Measurements from ENCODE around the gene GGTLC1. TPM values are rescaled to one million over a fixed set of nuclear protein-coding genes. Genes with fewer than 3 reads are reported as not detected.
A peak's percentile ranks its signal among the peaks of the same experiment; 100 is the strongest.

Gene GGTLC1
- total and polyA plus RNA-seq, 5 donors from 2014 or later = not detected

DNA sequence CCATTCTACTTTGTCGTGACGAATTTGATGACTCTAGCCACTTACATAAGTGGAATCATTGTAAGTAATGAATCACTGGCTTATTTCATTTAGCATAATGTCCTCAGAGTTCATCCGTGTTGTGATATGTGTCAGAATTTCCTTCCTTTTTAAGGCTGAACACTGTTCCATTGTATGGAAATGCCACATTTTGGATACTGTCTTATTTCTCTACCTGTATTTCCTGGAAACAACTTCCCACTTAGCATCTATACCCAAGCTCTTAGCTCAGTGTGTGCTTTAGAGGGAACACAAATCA lies 28.8 kb upstream of the GGTLC1 start:
- H3K36me3 Mint-ChIP-seq = no peaks in the 10 kb centered on the region
- no peaks in the 10 kb centered on the region for H3K9me3 Mint-ChIP-seq
- no peaks in the 10 kb centered on the region for H3K36me3 ChIP-seq (ENCODE audit: control insufficient read depth, insufficient read depth, low read length)
- H3K4me3 Mint-ChIP-seq = no peak overlapping the region
- H3K4me3 ChIP-seq (ENCODE audit: low read depth, low read length) = no peak overlapping the region
- H3K4me1 ChIP-seq (ENCODE audit: control insufficient read depth, insufficient read depth, low read length, poor library complexity, severe bottlenecking) = no peaks in the 10 kb centered on the region
- H3K27me3 Mint-ChIP-seq = no peaks in the 10 kb centered on the region
- H3K9me3 ChIP-seq (ENCODE audit: control insufficient read depth in 2 of 2, low read length in 2 of 2) = no peaks in the 10 kb centered on the region
- DNase-seq (no peak), ATAC-seq (ENCODE audit: low read depth in 2 of 2) (no peak)
- H3K27ac Mint-ChIP-seq = peak overlapping the region in 1 of 3 donors; percentile 28
- no peak overlapping the region for H3K27ac ChIP-seq (ENCODE audit: insufficient read depth, low read length, poor library complexity, severe bottlenecking)
- H3K27me3 ChIP-seq (ENCODE audit: control insufficient read depth, insufficient read depth, low read length) = peaks cover 4% of the 10 kb centered on the region
- peaks cover 0 to 5% (median 0%) of the 10 kb centered on the region in 4 donors for H3K4me1 Mint-ChIP-seq

DNA sequence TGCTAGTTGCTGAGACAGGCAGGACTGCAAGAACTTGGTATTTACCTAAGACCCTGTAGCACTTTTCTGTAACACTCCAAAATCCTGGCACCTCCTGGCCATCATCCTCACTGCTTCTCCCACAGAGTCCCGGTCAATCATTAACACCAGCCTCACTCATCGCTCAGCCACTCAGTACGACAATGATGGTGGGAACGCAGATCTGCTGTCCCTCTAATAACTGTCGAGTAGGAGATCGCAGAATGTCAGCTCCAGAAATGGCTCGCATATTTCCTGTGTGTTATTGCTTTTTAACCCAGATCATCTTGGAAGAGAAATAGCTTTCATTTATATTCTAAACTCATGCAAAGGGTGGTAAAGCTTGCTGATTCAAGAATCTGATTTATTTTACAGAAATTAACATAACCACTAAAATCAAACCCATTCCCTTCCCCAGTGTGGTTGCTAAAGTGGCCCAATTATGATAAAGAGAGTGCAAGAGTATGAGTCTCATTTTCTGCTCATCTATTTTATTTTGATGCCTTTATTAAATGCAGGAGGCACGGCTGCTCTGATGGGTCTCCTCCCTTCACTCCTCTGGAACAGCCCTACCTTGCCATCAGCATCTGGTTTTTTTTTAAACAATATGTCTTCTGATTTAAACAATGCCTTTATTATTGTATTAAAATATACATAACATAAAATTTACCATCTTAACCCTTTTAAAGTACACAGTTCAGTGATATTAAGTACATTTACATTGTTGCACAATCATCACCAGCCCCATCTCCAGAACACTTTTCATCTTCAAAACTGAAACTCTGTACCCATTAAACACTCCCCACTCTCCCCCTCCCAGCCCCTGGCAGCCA lies 28.3 kb upstream of the GGTLC1 start:
- no peaks in the 10 kb centered on the region for H3K9me3 ChIP-seq (ENCODE audit: control insufficient read depth in 2 of 2, low read length in 2 of 2)
- H3K4me3 ChIP-seq (ENCODE audit: low read depth, low read length) = no peak overlapping the region
- H3K36me3 ChIP-seq (ENCODE audit: control insufficient read depth, insufficient read depth, low read length) = no peaks in the 10 kb centered on the region
- no peaks in the 10 kb centered on the region for H3K4me1 ChIP-seq (ENCODE audit: control insufficient read depth, insufficient read depth, low read length, poor library complexity, severe bottlenecking)
- H3K4me1 Mint-ChIP-seq = peaks cover 0 to 5% (median 1%) of the 10 kb centered on the region in 4 donors
- DNase-seq (no peak), ATAC-seq (ENCODE audit: low read depth in 2 of 2) (no peak)
- H3K27ac Mint-ChIP-seq = peak overlapping the region in 1 of 3 donors; percentile 28
- no peak overlapping the region for H3K27ac ChIP-seq (ENCODE audit: insufficient read depth, low read length, poor library complexity, severe bottlenecking)
- no peaks in the 10 kb centered on the region for H3K9me3 Mint-ChIP-seq
- H3K4me3 Mint-ChIP-seq = no peak overlapping the region
- no peaks in the 10 kb centered on the region for H3K27me3 Mint-ChIP-seq
- no peaks in the 10 kb centered on the region for H3K36me3 Mint-ChIP-seq
- H3K27me3 ChIP-seq (ENCODE audit: control insufficient read depth, insufficient read depth, low read length) = peaks cover 4% of the 10 kb centered on the region

DNA sequence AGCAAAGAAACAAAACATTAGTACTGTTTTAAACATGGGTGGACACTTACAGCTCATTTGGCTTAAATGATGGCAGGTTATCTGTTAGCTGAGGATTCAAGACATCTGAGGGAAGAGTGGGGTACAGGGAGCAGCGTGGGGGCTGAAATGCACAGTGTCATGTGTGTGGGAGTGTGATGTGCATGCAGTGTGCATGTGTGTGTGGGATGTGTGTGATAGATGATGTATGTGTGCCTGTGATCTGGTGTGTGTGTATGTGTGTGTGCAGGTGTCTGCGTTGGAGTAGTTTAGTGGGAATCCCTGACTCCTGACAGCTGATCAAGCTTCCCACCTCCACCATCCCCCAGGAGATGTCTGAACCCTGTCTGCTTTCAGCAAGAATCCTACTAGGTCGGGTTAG lies 25.4 kb upstream of the GGTLC1 start:
- H3K9me3 ChIP-seq (ENCODE audit: control insufficient read depth in 2 of 2, low read length in 2 of 2) = no peaks in the 10 kb centered on the region
- H3K4me1 ChIP-seq (ENCODE audit: control insufficient read depth, insufficient read depth, low read length, poor library complexity, severe bottlenecking) = no peaks in the 10 kb centered on the region
- DNase-seq (no peak), ATAC-seq (ENCODE audit: low read depth in 2 of 2) (no peak)
- H3K4me1 Mint-ChIP-seq = peaks cover 0 to 5% (median 2%) of the 10 kb centered on the region in 4 donors
- H3K27me3 Mint-ChIP-seq = no peaks in the 10 kb centered on the region
- no peaks in the 10 kb centered on the region for H3K36me3 ChIP-seq (ENCODE audit: control insufficient read depth, insufficient read depth, low read length)
- no peak overlapping the region for H3K4me3 ChIP-seq (ENCODE audit: low read depth, low read length)
- no peak overlapping the region for H3K27ac Mint-ChIP-seq
- H3K27ac ChIP-seq (ENCODE audit: insufficient read depth, low read length, poor library complexity, severe bottlenecking) = no peak overlapping the region
- peaks cover 4% of the 10 kb centered on the region for H3K27me3 ChIP-seq (ENCODE audit: control insufficient read depth, insufficient read depth, low read length)
- H3K4me3 Mint-ChIP-seq = no peak overlapping the region
- H3K36me3 Mint-ChIP-seq = no peaks in the 10 kb centered on the region
- H3K9me3 Mint-ChIP-seq = no peaks in the 10 kb centered on the region

DNA sequence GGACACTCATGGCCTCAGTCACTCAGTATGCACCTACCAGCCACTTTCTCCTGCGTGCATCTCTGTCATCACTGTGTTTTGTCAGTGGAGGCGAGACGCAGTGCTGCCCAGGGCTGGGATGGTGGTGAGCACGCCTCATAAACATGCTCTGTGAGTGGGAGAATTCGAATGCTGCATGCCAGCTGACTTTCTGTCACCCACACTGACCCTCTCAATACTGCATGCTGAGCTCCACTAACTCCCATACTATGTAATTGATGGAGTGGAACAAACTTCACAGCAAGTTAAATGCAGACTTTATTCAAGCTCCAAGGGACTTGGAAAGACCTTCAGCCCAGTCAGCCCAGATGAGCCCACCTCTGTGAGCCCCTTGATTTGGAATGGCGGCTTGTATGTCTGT lies 22.7 kb upstream of the GGTLC1 start:
- no peak overlapping the region for H3K4me3 Mint-ChIP-seq
- Histone ChIP-seq H3K9me3 (ENCODE audit: control insufficient read depth in 2 of 2, low read length in 2 of 2) (no peaks in the 10 kb centered on the region), H3K27me3 (ENCODE audit: control insufficient read depth, insufficient read depth, low read length) (no peaks in the 10 kb centered on the region), H3K36me3 (ENCODE audit: control insufficient read depth, insufficient read depth, low read length) (no peaks in the 10 kb centered on the region), H3K27ac (ENCODE audit: insufficient read depth, low read length, poor library complexity, severe bottlenecking) (no peak overlapping the region), H3K4me3 (ENCODE audit: low read depth, low read length) (no peak overlapping the region), H3K4me1 (ENCODE audit: control insufficient read depth, insufficient read depth, low read length, poor library complexity, severe bottlenecking) (no peaks in the 10 kb centered on the region)
- no peaks in the 10 kb centered on the region for H3K9me3 Mint-ChIP-seq
- no peaks in the 10 kb centered on the region for H3K27me3 Mint-ChIP-seq
- peaks cover 0 to 5% (median 2%) of the 10 kb centered on the region in 4 donors for H3K4me1 Mint-ChIP-seq
- H3K27ac Mint-ChIP-seq = peak overlapping the region in 1 of 3 donors; percentile 47
- H3K36me3 Mint-ChIP-seq = no peaks in the 10 kb centered on the region
- DNase-seq = no peak
- ATAC-seq (ENCODE audit: low read depth in 2 of 2) = no peak

DNA sequence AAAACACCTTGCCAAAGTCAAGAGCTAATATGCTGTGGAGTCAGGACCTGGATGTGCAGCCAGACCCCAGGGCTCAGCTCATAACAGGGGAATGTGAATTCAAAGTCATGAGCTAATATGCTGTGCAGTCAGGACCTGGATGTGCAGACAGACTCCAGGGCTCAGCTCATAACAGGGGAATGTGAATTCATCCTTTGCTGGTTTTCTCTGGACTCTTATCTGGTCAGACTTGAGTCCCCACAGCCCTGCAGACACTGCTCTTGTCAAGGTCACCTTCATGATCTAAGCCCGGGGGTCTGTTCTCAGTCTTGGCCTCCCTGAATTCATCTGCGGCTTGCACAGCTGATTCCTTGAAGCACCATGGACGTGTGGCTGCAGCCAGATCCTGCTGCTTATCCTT lies 19.2 kb upstream of the GGTLC1 start:
- no peak for DNase-seq
- Mint-ChIP-seq H3K4me1 (peaks cover 0 to 3% (median under 1%) of the 10 kb centered on the region in 4 donors), H3K36me3 (no peaks in the 10 kb centered on the region), H3K4me3 (no peak overlapping the region), H3K27ac (peak overlapping the region in 1 of 3 donors; percentile 12), H3K9me3 (no peaks in the 10 kb centered on the region), H3K27me3 (no peaks in the 10 kb centered on the region)
- Histone ChIP-seq H3K4me1 (ENCODE audit: control insufficient read depth, insufficient read depth, low read length, poor library complexity, severe bottlenecking) (no peaks in the 10 kb centered on the region), H3K27ac (ENCODE audit: insufficient read depth, low read length, poor library complexity, severe bottlenecking) (no peak overlapping the region), H3K9me3 (ENCODE audit: control insufficient read depth in 2 of 2, low read length in 2 of 2) (no peaks in the 10 kb centered on the region), H3K27me3 (ENCODE audit: control insufficient read depth, insufficient read depth, low read length) (no peaks in the 10 kb centered on the region), H3K4me3 (ENCODE audit: low read depth, low read length) (no peak overlapping the region), H3K36me3 (ENCODE audit: control insufficient read depth, insufficient read depth, low read length) (no peaks in the 10 kb centered on the region)
- no peak for ATAC-seq (ENCODE audit: low read depth in 2 of 2)

DNA sequence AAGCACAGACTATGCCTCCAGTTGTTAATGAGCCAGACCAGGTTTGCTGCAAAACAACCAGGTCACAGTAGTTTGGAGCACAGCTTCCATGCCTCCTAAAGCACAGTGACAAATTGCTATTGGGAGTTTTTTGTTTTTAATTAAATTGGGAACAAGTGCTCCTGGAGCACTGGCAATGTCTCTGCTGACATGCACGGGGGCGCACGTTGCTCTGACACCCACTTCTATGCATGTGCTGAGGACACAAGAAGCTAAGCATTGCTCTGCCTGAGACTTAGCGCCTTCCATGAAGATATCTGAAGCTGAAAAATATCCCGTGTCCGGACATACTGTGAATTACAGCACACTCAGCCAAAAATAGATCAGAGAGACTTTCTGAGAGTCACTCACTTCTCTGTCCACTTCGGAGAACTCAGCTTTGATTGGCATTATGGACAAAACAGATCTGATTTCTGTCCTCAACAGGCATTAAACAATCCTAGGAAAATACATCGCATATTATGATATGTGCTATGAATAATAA lies 18.6 kb upstream of the GGTLC1 start:
- DNase-seq = no peak
- no peak for ATAC-seq (ENCODE audit: low read depth in 2 of 2)
- Histone ChIP-seq H3K9me3 (ENCODE audit: control insufficient read depth in 2 of 2, low read length in 2 of 2) (no peaks in the 10 kb centered on the region), H3K27me3 (ENCODE audit: control insufficient read depth, insufficient read depth, low read length) (no peaks in the 10 kb centered on the region), H3K36me3 (ENCODE audit: control insufficient read depth, insufficient read depth, low read length) (no peaks in the 10 kb centered on the region), H3K4me3 (ENCODE audit: low read depth, low read length) (no peak overlapping the region), H3K27ac (ENCODE audit: insufficient read depth, low read length, poor library complexity, severe bottlenecking) (no peak overlapping the region), H3K4me1 (ENCODE audit: control insufficient read depth, insufficient read depth, low read length, poor library complexity, severe bottlenecking) (no peaks in the 10 kb centered on the region)
- H3K27ac Mint-ChIP-seq = no peak overlapping the region
- H3K9me3 Mint-ChIP-seq = no peaks in the 10 kb centered on the region
- H3K4me1 Mint-ChIP-seq = peaks cover 0 to 3% (median 0%) of the 10 kb centered on the region in 4 donors
- no peak overlapping the region for H3K4me3 Mint-ChIP-seq
- H3K27me3 Mint-ChIP-seq = no peaks in the 10 kb centered on the region
- H3K36me3 Mint-ChIP-seq = no peaks in the 10 kb centered on the region

GRCh38 chr20:24006626-24007025 lies 18.0 kb upstream of the GGTLC1 start:
- H3K36me3 Mint-ChIP-seq = no peaks in the 10 kb centered on the region
- H3K4me1 Mint-ChIP-seq = no peaks in the 10 kb centered on the region
- no peak for ATAC-seq (ENCODE audit: low read depth in 2 of 2)
- no peak for DNase-seq
- H3K27me3 Mint-ChIP-seq = no peaks in the 10 kb centered on the region
- H3K4me3 Mint-ChIP-seq = no peak overlapping the region
- H3K27ac ChIP-seq (ENCODE audit: insufficient read depth, low read length, poor library complexity, severe bottlenecking) = no peak overlapping the region
- H3K9me3 ChIP-seq (ENCODE audit: control insufficient read depth in 2 of 2, low read length in 2 of 2) = no peaks in the 10 kb centered on the region
- H3K4me1 ChIP-seq (ENCODE audit: control insufficient read depth, insufficient read depth, low read length, poor library complexity, severe bottlenecking) = no peaks in the 10 kb centered on the region
- no peaks in the 10 kb centered on the region for H3K9me3 Mint-ChIP-seq
- H3K27ac Mint-ChIP-seq = no peak overlapping the region
- H3K36me3 ChIP-seq (ENCODE audit: control insufficient read depth, insufficient read depth, low read length) = no peaks in the 10 kb centered on the region
- no peaks in the 10 kb centered on the region for H3K27me3 ChIP-seq (ENCODE audit: control insufficient read depth, insufficient read depth, low read length)
- no peak overlapping the region for H3K4me3 ChIP-seq (ENCODE audit: low read depth, low read length)

DNA sequence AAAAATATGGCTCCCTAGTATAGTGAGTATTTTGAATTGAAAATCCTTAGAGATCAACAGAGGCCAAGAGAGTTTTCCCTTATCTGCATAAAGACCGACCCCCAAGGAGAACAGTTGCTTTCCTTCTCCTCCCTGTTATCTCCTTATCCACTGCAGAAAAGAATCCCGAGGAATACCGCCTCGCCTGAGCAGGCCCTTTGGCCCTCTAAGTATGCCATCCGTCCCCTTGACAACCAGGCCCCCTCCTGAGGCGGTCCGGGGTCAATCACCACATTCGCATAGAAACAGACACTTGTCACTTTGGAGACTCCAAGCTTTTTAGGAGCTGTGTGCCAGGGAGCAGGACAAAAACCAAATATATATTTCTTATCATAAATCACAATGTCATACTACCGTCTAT lies 15.9 kb upstream of the GGTLC1 start:
- no peaks in the 10 kb centered on the region for H3K27me3 ChIP-seq (ENCODE audit: control insufficient read depth, insufficient read depth, low read length)
- H3K4me1 Mint-ChIP-seq = no peaks in the 10 kb centered on the region
- H3K27ac ChIP-seq (ENCODE audit: insufficient read depth, low read length, poor library complexity, severe bottlenecking) = no peak overlapping the region
- H3K9me3 ChIP-seq (ENCODE audit: control insufficient read depth in 2 of 2, low read length in 2 of 2) = no peaks in the 10 kb centered on the region
- no peak for ATAC-seq (ENCODE audit: low read depth in 2 of 2)
- H3K9me3 Mint-ChIP-seq = no peaks in the 10 kb centered on the region
- H3K27me3 Mint-ChIP-seq = peaks cover under 1% of the 10 kb centered on the region
- no peak overlapping the region for H3K4me3 ChIP-seq (ENCODE audit: low read depth, low read length)
- DNase-seq = no peak
- no peaks in the 10 kb centered on the region for H3K36me3 ChIP-seq (ENCODE audit: control insufficient read depth, insufficient read depth, low read length)
- H3K4me1 ChIP-seq (ENCODE audit: control insufficient read depth, insufficient read depth, low read length, poor library complexity, severe bottlenecking) = no peaks in the 10 kb centered on the region
- peak overlapping the region in 1 of 3 donors; percentile 2 for H3K27ac Mint-ChIP-seq
- H3K4me3 Mint-ChIP-seq = no peak overlapping the region
- H3K36me3 Mint-ChIP-seq = no peaks in the 10 kb centered on the region

All from CD4-positive, CD25-positive, alpha-beta regulatory T cell (primary cell).